ENCODE data around the gene PDAP1.

- TF ChIP-seq YY1 (IDR thresholded peaks at IDR 0.05; ENCODE audit: low read depth, low read length) (no peak), CTCF (IDR thresholded peaks at IDR 0.05; ENCODE audit: control extremely low read depth in 1 of 3, insufficient read depth in 1 of 3, low read depth in 1 of 3, low read length in 3 of 3) (no peak), SRF (IDR thresholded peaks at IDR 0.05; ENCODE audit: low read depth, low read length) (no peak), USF2 (IDR thresholded peaks at IDR 0.05; ENCODE audit: low read length) (no peak), EZH2 (IDR thresholded peaks at IDR 0.05; ENCODE audit: low read depth, low read length, severe bottlenecking) (no peak), GABPA (IDR thresholded peaks at IDR 0.05; ENCODE audit: borderline replicate concordance, insufficient read depth, low read length) (no peak)
Measured at GRCh38 chr7:99363286-99363685, 45.1 kb downstream of the PDAP1 start.
